Ishikawa (cell line): ENCODE data around the gene KCNMB2.

Experiments used
- CEBPB ChIP-seq: IDR thresholded peaks from 2 replicates; pipeline ENCODE4 v1.6.1; 2012
- CREB1 ChIP-seq: IDR thresholded peaks from 2 replicates; pipeline ENCODE4 v1.6.1; 2012; ENCODE audit warnings: low read depth
- EP300 ChIP-seq: IDR thresholded peaks from 2 replicates; pipeline ENCODE4 v1.6.1; 2012; ENCODE audit warnings: borderline replicate concordance
- FOXM1 ChIP-seq: IDR thresholded peaks from 2 replicates; pipeline ENCODE4 v1.6.1; 2012; ENCODE audit warnings: low read depth, borderline replicate concordance
- RAD21 ChIP-seq: IDR thresholded peaks from 2 replicates; pipeline ENCODE4 v1.6.1; 2012; ENCODE audit warnings: low read depth
- TAF1 ChIP-seq: IDR thresholded peaks from 2 replicates; pipeline ENCODE4 v1.6.1; 2012; ENCODE audit warnings: low read depth, mild to moderate bottlenecking
- USF1 ChIP-seq: IDR thresholded peaks from 2 replicates; pipeline ENCODE4 v1.6.1; 2012
- YY1 ChIP-seq: IDR thresholded peaks from 2 replicates; pipeline ENCODE4 v1.6.1; 2012; ENCODE audit warnings: low read depth

- TF ChIP-seq EP300 (no peak), FOXM1 (no peak), CEBPB (no peak), USF1 (no peak), YY1 (no peak), CREB1 (no peak), RAD21 (no peak), TAF1 (no peak)
Measured at GRCh38 chr3:178560759-178561158, 24.5 kb downstream of the KCNMB2 start.
